ENCODE results near the gene C9orf152. TPM values are rescaled to one million over a fixed set of nuclear protein-coding genes. Genes with fewer than 3 reads are reported as not detected.

C9orf152 gene
- total and polyA plus RNA-seq, 8 donors: 0.85 to 8.9 (median 2.6) TPM

DNA sequence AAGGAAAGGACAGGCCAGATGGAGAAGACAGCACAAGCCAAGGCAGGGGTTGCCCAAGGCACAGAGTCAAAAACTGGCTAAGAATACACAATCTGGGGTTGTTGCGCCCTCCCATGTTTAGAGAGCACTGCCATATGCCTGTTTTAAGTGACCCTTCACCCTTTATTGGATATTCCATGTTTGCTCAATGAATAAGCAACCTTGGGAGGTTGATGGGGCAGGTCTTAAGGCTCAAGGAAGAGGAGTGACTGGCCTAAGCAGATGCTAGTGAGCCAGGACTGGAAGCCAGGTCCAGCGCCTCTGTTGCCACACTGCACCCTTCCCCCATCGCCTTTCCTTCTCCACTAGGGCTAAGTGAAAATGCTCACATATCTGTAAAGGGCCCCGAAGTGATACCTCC, 41.6 kb upstream of the C9orf152 start:
- ATAC-seq: peak in 2 of 4 donors; percentile 10 to 36
- intact Hi-C loops (cut with DNase I): no loop called here

GRCh38 chr9:110248361-110248760, 40.4 kb upstream of the C9orf152 start:
- FAIRE-seq: no peak
- H3K4me3 ChIP-seq: no peak overlapping the region
- peaks cover 0 to 19% (median 6%) of the 10 kb centered on the region in 3 donors for H3K4me1 ChIP-seq
- peaks cover 0 to 20% (median 3%) of the 10 kb centered on the region in 3 donors for H3K36me3 ChIP-seq
- TF ChIP-seq CTCF (IDR thresholded peaks at IDR 0.05): no peak
- WGBS, 2 donors: 90 to 92% methylated on average over 2 of the region's 2 CpGs
- no peak for DNase-seq
- H3K27me3 ChIP-seq: no peaks in the 10 kb centered on the region
- ATAC-seq: no peak
- intact Hi-C loops (cut with DNase I): no loop called here
- no peaks in the 10 kb centered on the region for H3K9me3 ChIP-seq
- no peak overlapping the region for H3K27ac ChIP-seq

More for the DNA sequence above, 41.6 kb upstream of the C9orf152 start:
- no peaks in the 10 kb centered on the region for H3K9me3 ChIP-seq
- DNase-seq: no peak
- peaks cover 0 to 8% (median 0%) of the 10 kb centered on the region in 3 donors for H3K36me3 ChIP-seq
- H3K4me1 ChIP-seq: peaks cover 0 to 19% (median 13%) of the 10 kb centered on the region in 3 donors
- TF ChIP-seq CTCF (IDR thresholded peaks at IDR 0.05): no peak
- 95 to 97% methylated on average over 4 of the region's 4 CpGs for WGBS, 2 donors
- H3K4me3 ChIP-seq: no peak overlapping the region
- H3K27me3 ChIP-seq: no peaks in the 10 kb centered on the region
- no peak for FAIRE-seq
- H3K27ac ChIP-seq: no peak overlapping the region

- DNase-seq (no peak), ATAC-seq (no peak), FAIRE-seq (no peak)
- peaks cover 0 to 5% (median under 1%) of the 10 kb centered on the region in 3 donors for H3K4me1 ChIP-seq
- WGBS, 2 donors: 95 to 96% methylated on average over 6 of the region's 6 CpGs
- TF ChIP-seq CTCF (IDR thresholded peaks at IDR 0.05): no peak
- H3K9me3 ChIP-seq: no peaks in the 10 kb centered on the region
- no peak overlapping the region for H3K4me3 ChIP-seq
- intact Hi-C loops (cut with DNase I): no loop called here
- no peak overlapping the region for H3K27ac ChIP-seq
- no peaks in the 10 kb centered on the region for H3K27me3 ChIP-seq
- peaks cover 0 to 23% (median 3%) of the 10 kb centered on the region in 3 donors for H3K36me3 ChIP-seq
Observed at GRCh38 chr9:110246214-110246613, 38.3 kb upstream of the C9orf152 start.

DNA sequence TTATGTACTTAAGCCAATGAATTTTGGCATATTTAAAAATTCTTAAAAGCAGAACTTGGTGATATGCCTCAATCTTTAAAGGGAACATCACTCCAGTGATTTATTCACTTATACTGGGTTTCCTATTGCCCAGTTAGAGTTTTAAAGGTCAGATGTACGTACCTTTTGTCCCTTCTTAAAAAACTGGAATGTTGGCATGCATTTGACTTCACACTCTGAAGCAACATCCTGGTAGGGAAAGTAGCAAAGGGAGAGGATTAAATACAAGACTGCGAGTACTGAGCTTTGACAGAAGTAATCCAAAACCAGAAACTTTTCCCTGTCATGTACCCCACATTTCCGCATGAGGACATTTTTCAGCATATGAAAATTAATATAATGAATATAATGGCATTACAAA, 36.7 kb upstream of the C9orf152 start:
- Histone ChIP-seq H3K9me3 (no peaks in the 10 kb centered on the region), H3K27ac (no peak overlapping the region), H3K36me3 (peaks cover 0 to 23% (median 3%) of the 10 kb centered on the region in 3 donors), H3K4me3 (no peak overlapping the region), H3K27me3 (no peaks in the 10 kb centered on the region), H3K4me1 (no peaks in the 10 kb centered on the region)
- no peak for TF ChIP-seq CTCF (IDR thresholded peaks at IDR 0.05)
- WGBS, 2 donors: 77 to 91% methylated on average over 3 of the region's 3 CpGs
- no peak for DNase-seq
- intact Hi-C loops (cut with DNase I): no loop called here
- FAIRE-seq: no peak
- no peak for ATAC-seq

- intact Hi-C loops (cut with DNase I): no loop called here
- TF ChIP-seq CTCF (IDR thresholded peaks at IDR 0.05): no peak
- H3K27ac ChIP-seq: no peak overlapping the region
- no peak for FAIRE-seq
- H3K27me3 ChIP-seq: no peaks in the 10 kb centered on the region
- H3K4me1 ChIP-seq: no peaks in the 10 kb centered on the region
- H3K4me3 ChIP-seq: no peak overlapping the region
- no peak for ATAC-seq
- WGBS, 2 donors: 93 to 100% methylated on average over 1 of the region's 1 CpG
- H3K36me3 ChIP-seq: peaks cover 0 to 21% (median 3%) of the 10 kb centered on the region in 3 donors
- H3K9me3 ChIP-seq: no peaks in the 10 kb centered on the region
- no peak for DNase-seq
Observed at GRCh38 chr9:110241858-110242321, 33.9 kb upstream of the C9orf152 start.

Measured in pancreas (tissue), 10 donors.